Hindlimb muscle (tissue), 1 donor: ENCODE measurements around the gene IRS2. TPM values are rescaled to one million over a fixed set of nuclear protein-coding genes. Genes with fewer than 3 reads are reported as not detected.
"Not testable (repeated sequence)": the region's sequence is repeated elsewhere in the genome, so short reads cannot be mapped to it uniquely, and the experiment has no call there.

Source experiments
- DNase-seq: peaks from one replicate; pipeline ENCODE4 v3.0.0-alpha.2; 2013
- polyA plus RNA-seq: library from polyadenylated mRNA; unstranded; fragments of 120-200 nt; gene quantifications from one replicate; pipeline ENCODE4 v1.2.1, GENCODE V29; 2013; ENCODE audit not compliant: insufficient read length

IRS2 gene
- polyA plus RNA-seq, 1 donor: 3.6 TPM

GRCh38 chr13:109751477-109751876, 34.9 kb downstream of the IRS2 start:
- no peak for DNase-seq

DNA sequence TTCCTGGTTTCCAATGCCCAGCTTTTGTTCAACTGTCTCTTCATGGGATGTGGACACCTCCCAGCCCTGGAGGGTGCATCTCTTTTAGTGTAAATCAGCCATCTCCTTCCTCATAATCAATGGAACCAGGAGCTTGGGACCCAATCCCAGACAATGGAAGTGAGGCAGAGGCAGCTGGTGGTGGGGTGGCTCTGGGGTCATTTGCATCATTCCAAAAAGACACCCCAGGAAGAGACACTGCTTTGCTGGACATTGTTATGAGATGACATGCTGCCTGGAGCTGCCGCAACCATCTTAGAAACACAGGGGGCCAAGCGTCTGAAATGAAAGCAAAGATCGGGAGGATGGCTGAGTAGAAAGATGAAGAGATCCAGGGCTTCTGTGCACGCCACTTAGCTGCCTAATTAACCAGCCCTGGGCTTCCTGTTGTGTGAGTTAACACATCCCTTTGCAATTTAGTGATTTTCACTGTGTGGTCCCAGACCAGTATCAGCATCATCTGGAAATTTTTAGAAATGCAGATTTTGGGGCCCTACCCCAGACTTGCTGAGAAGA, 36.1 kb downstream of the IRS2 start:
- DNase-seq: no peak

- no peak for DNase-seq
Measured at GRCh38 chr13:109749365-109749764, 37.0 kb downstream of the IRS2 start.

- no peak for DNase-seq
Measured at GRCh38 chr13:109748677-109749076, 37.7 kb downstream of the IRS2 start.

- no peak for DNase-seq
Measured at GRCh38 chr13:109747524-109747923, 38.9 kb downstream of the IRS2 start.

GRCh38 chr13:109746364-109746763, 40.0 kb downstream of the IRS2 start:
- no peak for DNase-seq

DNA sequence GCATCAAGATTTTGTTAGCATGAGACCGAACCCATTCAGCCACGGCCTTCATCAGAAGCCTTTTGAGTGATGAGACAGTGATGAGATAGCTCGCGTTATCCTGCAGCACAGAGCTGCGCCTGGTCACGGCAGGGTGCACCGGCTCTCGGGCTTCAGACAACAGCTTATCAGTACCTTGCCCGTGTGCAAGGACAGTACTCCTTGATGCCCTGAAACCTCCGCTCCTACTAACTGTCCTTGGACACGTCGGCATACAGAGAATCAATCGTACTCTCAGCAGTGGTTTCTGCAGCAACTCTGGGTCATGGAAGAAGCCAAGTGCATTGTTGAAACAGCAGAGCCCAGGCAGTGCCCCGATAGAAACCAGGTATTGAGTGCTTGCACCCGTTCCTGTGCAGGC, 40.7 kb downstream of the IRS2 start:
- no peak for DNase-seq

- no peak for DNase-seq
Measured at GRCh38 chr13:109745060-109745459, 41.3 kb downstream of the IRS2 start.

GRCh38 chr13:109744512-109745051, 41.8 kb downstream of the IRS2 start:
- DNase-seq: peak; percentile 55

GRCh38 chr13:109743706-109744453, 42.5 kb downstream of the IRS2 start:
- DNase-seq: no peak

- DNase-seq: no peak
Measured at GRCh38 chr13:109741966-109742365, 44.4 kb downstream of the IRS2 start.

DNA sequence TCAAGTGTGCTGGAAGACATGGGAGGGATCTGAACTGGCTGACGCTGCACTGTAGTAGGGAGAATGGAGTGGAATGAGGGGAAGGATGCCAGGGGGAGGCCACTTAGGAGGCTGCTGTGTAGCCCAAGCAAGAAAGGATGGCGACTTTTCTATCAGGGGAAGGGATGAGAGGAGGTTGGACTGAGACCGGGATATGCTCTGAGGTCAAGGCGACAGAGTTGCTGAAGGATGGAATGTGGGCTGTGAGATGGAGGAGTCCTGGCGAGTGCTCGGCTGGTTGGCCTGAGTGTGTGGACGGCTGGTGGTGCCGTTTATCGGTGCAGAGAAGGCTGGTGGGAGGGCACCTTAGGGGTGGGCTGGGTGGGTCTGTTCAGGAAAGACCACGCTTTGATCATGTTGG, 45.7 kb downstream of the IRS2 start:
- no peak for DNase-seq

GRCh38 chr13:109740121-109740520, 46.3 kb downstream of the IRS2 start:
- DNase-seq: no peak

GRCh38 chr13:109738298-109738746, 48.1 kb downstream of the IRS2 start:
- DNase-seq: no peak

DNA sequence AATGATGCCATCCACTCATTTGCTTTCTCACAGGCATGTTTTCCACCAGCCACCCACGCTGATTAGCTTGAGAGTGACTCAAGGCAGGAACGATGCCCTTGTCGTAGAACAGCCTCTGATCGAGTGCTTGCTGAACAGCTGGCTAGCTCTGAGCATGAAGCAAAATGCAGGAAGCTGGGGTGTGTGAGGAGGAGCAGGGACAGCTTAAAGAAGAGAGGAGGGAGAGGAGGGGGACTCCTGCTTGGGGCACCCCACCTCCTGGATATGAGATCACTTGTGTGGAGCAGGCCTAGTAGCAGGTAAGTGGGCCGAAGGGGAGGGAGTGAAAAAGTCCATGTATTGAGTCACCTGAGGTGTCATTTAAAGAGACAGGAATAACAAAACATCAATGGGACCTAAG, 48.8 kb downstream of the IRS2 start:
- no peak for DNase-seq

GRCh38 chr13:109737046-109737573, 49.3 kb downstream of the IRS2 start:
- no peak for DNase-seq

- no peak for DNase-seq
Measured at GRCh38 chr13:109735436-109735966, 50.9 kb downstream of the IRS2 start.

DNA sequence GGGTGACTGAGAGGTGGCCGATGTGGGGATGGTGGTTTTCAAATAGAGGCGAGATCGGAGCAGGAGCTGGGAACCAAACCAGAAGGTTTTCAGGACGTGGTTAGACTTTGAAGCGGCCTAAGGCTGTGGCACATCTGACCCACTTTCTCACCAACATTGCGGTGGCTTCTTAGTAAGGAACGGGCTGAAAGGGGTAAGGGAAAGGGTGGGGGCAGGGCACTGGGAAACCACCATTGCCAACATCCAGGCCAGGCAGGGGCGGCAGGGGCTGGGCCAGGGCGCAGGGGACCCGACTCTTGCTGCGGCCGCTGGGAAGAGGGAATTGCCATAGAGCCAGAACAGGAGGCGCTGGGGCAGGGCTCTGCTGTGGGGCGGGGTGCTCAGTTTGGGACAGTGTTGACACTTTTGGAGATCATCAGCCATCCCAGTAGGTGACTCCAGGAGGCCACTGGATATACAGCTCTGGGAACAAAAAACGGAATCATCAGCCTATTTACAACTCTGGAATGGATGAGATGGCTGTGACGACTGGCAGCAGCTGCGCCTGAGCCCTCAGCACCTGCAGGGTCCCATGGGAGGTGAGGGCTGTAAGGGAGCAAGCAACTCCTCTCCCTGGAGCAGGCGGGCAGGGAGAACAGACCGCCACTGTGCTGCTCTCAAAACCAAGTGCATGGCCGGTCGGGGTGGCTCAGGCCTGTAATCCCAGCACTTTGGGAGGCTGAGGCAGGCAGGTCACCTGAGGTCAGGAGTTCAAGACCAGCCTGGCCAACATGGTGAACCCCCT, 52.2 kb downstream of the IRS2 start:
- no peak for DNase-seq

DNA sequence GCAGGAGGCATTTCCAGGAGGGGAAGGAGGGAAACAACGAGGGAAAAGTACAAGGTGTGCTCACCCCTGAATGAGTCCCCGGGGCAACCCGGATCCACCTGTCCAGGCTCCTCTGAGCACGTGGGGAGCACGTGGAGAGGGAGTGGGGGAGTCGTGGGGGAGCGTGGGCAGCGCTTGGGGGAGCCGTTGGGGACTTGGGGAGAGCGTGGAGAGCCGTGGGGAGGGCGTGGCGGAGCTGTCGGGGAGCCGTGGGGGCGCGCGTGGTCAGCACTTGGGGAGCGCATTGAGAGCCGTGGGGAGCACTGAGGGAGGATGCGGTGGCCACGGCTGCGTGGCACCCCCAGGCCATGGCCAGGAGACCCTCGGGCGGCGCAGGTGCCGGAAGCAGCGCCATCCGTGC, 52.8 kb downstream of the IRS2 start:
- no peak for DNase-seq

GRCh38 chr13:109732470-109733170, 53.8 kb downstream of the IRS2 start:
- not testable (repeated sequence) for DNase-seq

DNA sequence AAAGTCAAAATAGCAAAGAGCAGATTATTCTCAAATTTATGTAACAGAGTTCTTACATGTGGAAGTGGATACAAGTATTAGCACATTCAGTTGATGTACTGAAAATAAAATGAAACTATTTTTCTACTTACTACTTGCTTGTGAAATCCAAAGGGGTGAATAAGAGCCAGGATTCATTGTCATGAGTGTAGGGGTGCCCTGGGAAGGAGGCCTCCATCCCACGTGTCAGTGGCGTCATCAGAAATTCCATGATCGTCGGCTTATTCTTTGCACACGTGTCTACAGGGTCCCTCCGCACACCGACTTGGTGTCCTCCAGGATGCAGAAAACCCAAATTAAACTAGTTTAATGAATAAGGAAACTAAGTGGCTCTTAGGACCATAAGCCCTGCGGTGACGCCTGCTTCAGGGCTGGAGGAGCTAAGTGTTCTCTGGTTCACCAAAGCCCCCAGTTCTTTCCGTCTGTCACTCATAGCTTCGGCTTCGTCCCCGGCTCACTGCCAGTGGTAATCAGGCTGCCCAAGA, 55.5 kb downstream of the IRS2 start:
- no peak for DNase-seq
